WTC11 (cell line): ENCODE measurements around the gene SPN. TPM values are rescaled to one million over a fixed set of nuclear protein-coding genes. Genes with fewer than 3 reads are reported as not detected.

Experiments used
- ATAC-seq: fragments of 200-7000 bp; cut with Tn5 transposase; 2 replicates; pipeline ENCODE4 v1.10.0; 2021; ENCODE audit warnings: mild to moderate bottlenecking, moderate library complexity
- CTCF ChIA-PET: fragments of 300-600 bp; sonication (Branson Sonifier 250); formaldehyde crosslinking; loops from one replicate; lab custom pipeline; 2021; ENCODE audit warnings: antibody characterized with exemption; lab: Charles Lee
- POLR2A ChIA-PET: fragments of 350-600 bp; sonication (Branson Sonifier 250); formaldehyde crosslinking; loops from one replicate; lab custom pipeline; 2021; ENCODE audit warnings: antibody characterized with exemption; lab: Charles Lee
- DNase-seq: peaks from one replicate; pipeline ENCODE4 v3.0.0; 2021; ENCODE audit warnings: low spot score
- H3K27ac Mint-ChIP-seq: 2 replicates; pipeline ENCODE4 v1.8.0; 2021; ENCODE audit warnings: mixed read lengths
- H3K27me3 Mint-ChIP-seq: 2 replicates; pipeline ENCODE4 v1.8.0; 2021; ENCODE audit warnings: low read depth, mild to moderate bottlenecking, moderate library complexity, mixed read lengths
- H3K36me3 Mint-ChIP-seq: 2 replicates; pipeline ENCODE4 v1.8.0; 2021; ENCODE audit warnings: mixed read lengths
- H3K4me1 Mint-ChIP-seq: 2 replicates; pipeline ENCODE4 v1.8.0; 2022; ENCODE audit warnings: mixed read lengths
- H3K4me3 Mint-ChIP-seq: 2 replicates; pipeline ENCODE4 v1.8.0; 2021; ENCODE audit warnings: mild to moderate bottlenecking, moderate library complexity, mixed read lengths
- H3K9me3 Mint-ChIP-seq: 2 replicates; pipeline ENCODE4 v1.8.0; 2021; ENCODE audit warnings: mixed read lengths
- AR ChIP-seq: fragments of 250-450 bp; sonication (Bioruptor Pico); IDR thresholded peaks from 2 replicates; pipeline ENCODE4 v1.9.0; 2021; ENCODE audit warnings: mild to moderate bottlenecking
- CDX4 ChIP-seq: fragments of 250-450 bp; sonication (Bioruptor Pico); IDR thresholded peaks from 2 replicates; pipeline ENCODE4 v1.9.0; 2021; ENCODE audit warnings: moderate library complexity, mild to moderate bottlenecking, inconsistent platforms, borderline replicate concordance
- CREB1 ChIP-seq: sonication (generic); formaldehyde crosslinking; IDR thresholded peaks from 2 replicates; pipeline ENCODE4 v1.8.0; 2023; ENCODE audit warnings: mild to moderate bottlenecking, missing genetic modification reagents
- CTCF ChIP-seq: fragments of 200-600 bp; IDR thresholded peaks from 2 replicates; pipeline ENCODE4 v1.8.0; 2022; ENCODE audit warnings: antibody characterized with exemption
- E2F1 ChIP-seq: sonication (generic); formaldehyde crosslinking; IDR thresholded peaks from 2 replicates; pipeline ENCODE4 v1.8.0; 2022; ENCODE audit warnings: mild to moderate bottlenecking, missing genetic modification reagents
- ESRRA ChIP-seq: sonication (generic); formaldehyde crosslinking; IDR thresholded peaks from 2 replicates; pipeline ENCODE4 v1.8.1; 2022; ENCODE audit warnings: mild to moderate bottlenecking, missing genetic modification reagents, borderline replicate concordance
- ETV6 ChIP-seq: sonication (generic); formaldehyde crosslinking; IDR thresholded peaks from 2 replicates; pipeline ENCODE4 v1.8.1; 2022; ENCODE audit warnings: mild to moderate bottlenecking, missing genetic modification reagents
- FOXP4 ChIP-seq: sonication (generic); formaldehyde crosslinking; IDR thresholded peaks from 2 replicates; pipeline ENCODE4 v1.8.0; 2022; ENCODE audit warnings: mild to moderate bottlenecking, missing genetic modification reagents
- GTF2I ChIP-seq: fragments of 250-450 bp; sonication (Bioruptor Pico); conservative IDR thresholded peaks from 2 replicates; pipeline ENCODE4 v1.4.0; 2021; ENCODE audit warnings: mild to moderate bottlenecking
- JAZF1 ChIP-seq: fragments of 250-450 bp; sonication (Bioruptor Pico); IDR thresholded peaks from 2 replicates; pipeline ENCODE4 v1.9.0; 2021; ENCODE audit warnings: moderate library complexity, mild to moderate bottlenecking, inconsistent platforms
- MAX ChIP-seq: sonication (generic); formaldehyde crosslinking; IDR thresholded peaks from 2 replicates; pipeline ENCODE4 v1.8.0; 2022; ENCODE audit warnings: mild to moderate bottlenecking, missing genetic modification reagents
- MYBL2 ChIP-seq: sonication (generic); formaldehyde crosslinking; IDR thresholded peaks from 2 replicates; pipeline ENCODE4 v1.8.1; 2023; ENCODE audit warnings: mild to moderate bottlenecking, moderate library complexity, missing genetic modification reagents
- NFATC4 ChIP-seq: fragments of 250-450 bp; sonication (Bioruptor Pico); IDR thresholded peaks from 2 replicates; pipeline ENCODE4 v1.9.0; 2021; ENCODE audit warnings: mild to moderate bottlenecking
- NR2C2 ChIP-seq: sonication (generic); formaldehyde crosslinking; IDR thresholded peaks from 2 replicates; pipeline ENCODE4 v1.8.0; 2022; ENCODE audit warnings: mild to moderate bottlenecking, missing genetic modification reagents
- RELA ChIP-seq: sonication (generic); formaldehyde crosslinking; IDR thresholded peaks from 2 replicates; pipeline ENCODE4 v1.8.1; 2022; ENCODE audit warnings: missing genetic modification reagents, mild to moderate bottlenecking, borderline replicate concordance
- TEAD1 ChIP-seq: sonication (generic); formaldehyde crosslinking; IDR thresholded peaks from 2 replicates; pipeline ENCODE4 v1.8.0; 2022; ENCODE audit warnings: mild to moderate bottlenecking, missing genetic modification reagents
- TP53 ChIP-seq: sonication (generic); formaldehyde crosslinking; IDR thresholded peaks from 2 replicates; pipeline ENCODE4 v1.8.1; 2023; ENCODE audit warnings: mild to moderate bottlenecking, missing genetic modification reagents
- ZBTB21 ChIP-seq: sonication (generic); formaldehyde crosslinking; IDR thresholded peaks from 2 replicates; pipeline ENCODE4 v1.8.1; 2023; ENCODE audit warnings: mild to moderate bottlenecking, missing genetic modification reagents, borderline replicate concordance
- ZNF219 ChIP-seq: sonication (generic); formaldehyde crosslinking; IDR thresholded peaks from 2 replicates; pipeline ENCODE4 v1.8.0; 2023; ENCODE audit warnings: missing genetic modification reagents, mild to moderate bottlenecking, borderline replicate concordance
- ZNF232 ChIP-seq: sonication (generic); formaldehyde crosslinking; IDR thresholded peaks from 2 replicates; pipeline ENCODE4 v1.8.0; 2022; ENCODE audit warnings: mild to moderate bottlenecking, missing genetic modification reagents
- ZNF416 ChIP-seq: fragments of 250-450 bp; sonication (Bioruptor Pico); IDR thresholded peaks from 2 replicates; pipeline ENCODE4 v1.9.0; 2021; ENCODE audit warnings: mild to moderate bottlenecking, inconsistent platforms
- ZNF423 ChIP-seq: fragments of 250-450 bp; sonication (Bioruptor Pico); IDR thresholded peaks from 2 replicates; pipeline ENCODE4 v2.1.2; 2022; ENCODE audit warnings: mild to moderate bottlenecking, moderate library complexity
- ZNF532 ChIP-seq: fragments of 250-450 bp; sonication (Bioruptor Pico); IDR thresholded peaks from 2 replicates; pipeline ENCODE4 v1.9.0; 2021; ENCODE audit warnings: mild to moderate bottlenecking, borderline replicate concordance
- ZNF671 ChIP-seq: fragments of 250-450 bp; sonication (Bioruptor Pico); IDR thresholded peaks from 2 replicates; pipeline ENCODE4 v1.8.0; 2021; ENCODE audit warnings: mild to moderate bottlenecking
- total RNA-seq: library from RNA; stranded (reverse); gene quantifications from 3 replicates; pipeline ENCODE4 v1.2.3, GENCODE V29; 2021

SPN gene
- total RNA-seq, 1 experiment from 2014 or later, result 2.3 TPM

GRCh38 chr16:29650771-29651170, 12.3 kb upstream of the SPN start:
- Mint-ChIP-seq H3K27me3 (no peaks in the 10 kb centered on the region), H3K4me1 (peaks cover 10% of the 10 kb centered on the region), H3K36me3 (no peaks in the 10 kb centered on the region), H3K9me3 (peaks cover under 1% of the 10 kb centered on the region; the same call in 1 of the 2 replicates), H3K27ac (no peak overlapping the region), H3K4me3 (no peak overlapping the region)
- ChIA-PET CTCF (no interaction called here), POLR2A (interaction anchor here (0.6 kb wide), 1 partner anchor 72 kb away, joined by 5 read pairs; no protein-coding TSS in a partner anchor)
- TF ChIP-seq ZNF416 (CRISPR knock-in tag) (no peak), TP53 (CRISPR knock-in tag) (no peak), NR2C2 (CRISPR knock-in tag) (no peak), ESRRA (no peak), NFATC4 (CRISPR knock-in tag) (no peak), TEAD1 (no peak), ZBTB21 (CRISPR knock-in tag) (no peak), ZNF219 (no peak), ETV6 (CRISPR knock-in tag) (no peak), ZNF232 (no peak), CTCF (no peak), FOXP4 (CRISPR knock-in tag) (no peak), GTF2I (no peak), RELA (CRISPR knock-in tag) (no peak), MAX (CRISPR knock-in tag) (no peak), MYBL2 (CRISPR knock-in tag) (no peak), E2F1 (CRISPR knock-in tag) (no peak), ZNF423 (CRISPR knock-in tag) (no peak), CREB1 (CRISPR knock-in tag) (no peak)
- no peak for ATAC-seq
- DNase-seq, result no peak

- no peak overlapping the region for H3K4me3 Mint-ChIP-seq
- no peaks in the 10 kb centered on the region for H3K9me3 Mint-ChIP-seq
- H3K36me3 Mint-ChIP-seq, result no peaks in the 10 kb centered on the region
- H3K27ac Mint-ChIP-seq, result no peak overlapping the region
- ATAC-seq (no peak), DNase-seq (no peak)
- POLR2A ChIA-PET, result interaction anchor here (0.6 kb wide), 1 partner anchor 65 kb away, joined by 5 read pairs; no protein-coding TSS in a partner anchor
- peaks cover 12% of the 10 kb centered on the region for H3K4me1 Mint-ChIP-seq
- H3K27me3 Mint-ChIP-seq, result no peaks in the 10 kb centered on the region
- CTCF ChIA-PET, result no interaction called here
- no peak for TF ChIP-seq ZNF532 (CRISPR knock-in tag)
- no peak for TF ChIP-seq JAZF1 (CRISPR knock-in tag)
- no peak for TF ChIP-seq ZNF232
- TF ChIP-seq ZNF671 (CRISPR knock-in tag), result no peak
- TF ChIP-seq CDX4 (CRISPR knock-in tag), result no peak
- no peak for TF ChIP-seq AR
- no peak for TF ChIP-seq ZNF423 (CRISPR knock-in tag)
These were observed 11.2 kb upstream of the SPN start for GRCh38 chr16:29651774-29652349.
